SK-N-SH (cell line): Measurements from ENCODE around the gene SBNO1. TPM values are rescaled to one million over a fixed set of nuclear protein-coding genes. Genes with fewer than 3 reads are reported as not detected.
A peak's percentile ranks its signal among the peaks of the same experiment; 100 is the strongest.

Experiments used
- CTCF ChIA-PET: fragments of 300-600, 350-600 bp; formaldehyde crosslinking; extraction: SDS; loops from one replicate; lab custom pipeline; 2021; lab: Yijun Ruan, JAX
- POLR2A ChIA-PET: fragments of 350-600 bp; sonication (Branson Sonifier 250); formaldehyde crosslinking; extraction: SDS; loops from one replicate; lab custom pipeline; 2020; ENCODE audit warnings: antibody characterized with exemption, inconsistent platforms; lab: Yijun Ruan, JAX
- DNase-seq: peaks from one replicate; pipeline ENCODE4 v3.0.0; 2012
- H2AFZ ChIP-seq: fragments of 200-600 bp; sonication (generic); 2 replicates; pipeline ENCODE4 v1.8.1; 2016; ENCODE audit warnings: antibody characterized with exemption, mild to moderate bottlenecking, low read depth
- H3F3A ChIP-seq: fragments of 200-600 bp; sonication (generic); replicated peaks from 2 replicates; pipeline ENCODE3; 2016; ENCODE audit warnings: antibody characterized with exemption, mild to moderate bottlenecking; ENCODE audit not compliant: insufficient read depth
- H3K27ac ChIP-seq, 2 experiments: fragments of 200-500 bp in 1 of 2; fragments of 200-600 bp in 1 of 2; sonication (Bioruptor generic) in 1 of 2; sonication (generic), shearing (Covaris generic) in 1 of 2; 2 replicates each; pipeline versions ENCODE4 v1.5.1 to v1.6.1; 2014 to 2016; ENCODE audit warnings: low read depth in 2 of 2, inconsistent platforms in 1 of 2, low read length in 1 of 2, mild to moderate bottlenecking in 1 of 2, mixed read lengths in 1 of 2
- H3K27me3 ChIP-seq: fragments of 200-600 bp; sonication (generic), shearing (Covaris generic); 2 replicates; pipeline ENCODE4 v1.6.1; 2016; ENCODE audit warnings: mixed run types; ENCODE audit not compliant: insufficient read depth
- H3K36me3 ChIP-seq, 2 experiments: fragments of 200-500 bp in 1 of 2; fragments of 200-600 bp in 1 of 2; sonication (Bioruptor generic) in 1 of 2; sonication (generic) in 1 of 2; replicated peaks in 1 of 2; 2 replicates each; pipeline versions ENCODE3 to v1.5.1; 2014 to 2016; ENCODE audit warnings: low read length in 1 of 2, mild to moderate bottlenecking in 1 of 2; ENCODE audit not compliant: insufficient read depth in 2 of 2, control insufficient read depth in 1 of 2
- H3K4me1 ChIP-seq, 2 experiments: fragments of 200-500 bp in 1 of 2; fragments of 200-600 bp in 1 of 2; sonication (Bioruptor generic) in 1 of 2; sonication (generic), shearing (Covaris generic) in 1 of 2; 2 replicates each; pipeline versions ENCODE4 v1.5.1 to v1.6.1; 2014 to 2016; ENCODE audit warnings: low read depth in 1 of 2, low read length in 1 of 2, mixed run types in 1 of 2; ENCODE audit not compliant: insufficient read depth in 2 of 2, control insufficient read depth in 1 of 2
- H3K4me2 ChIP-seq: fragments of 200-600 bp; sonication (generic), shearing (Covaris generic); 2 replicates; pipeline ENCODE4 v1.6.1; 2017; ENCODE audit warnings: mixed run types
- H3K4me3 ChIP-seq, 2 experiments: fragments of 200-500 bp in 1 of 2; fragments of 200-600 bp in 1 of 2; sonication (Bioruptor generic) in 1 of 2; sonication (generic), shearing (Covaris generic) in 1 of 2; 2 replicates each; pipeline versions ENCODE4 v1.5.1 to v1.8.1; 2014 to 2016; ENCODE audit warnings: low read depth in 2 of 2, inconsistent platforms in 1 of 2, low read length in 1 of 2, mild to moderate bottlenecking in 1 of 2, mixed read lengths in 1 of 2, moderate library complexity in 1 of 2
- H3K79me2 ChIP-seq: fragments of 200-600 bp; sonication (generic); 2 replicates; pipeline ENCODE4 v1.8.1; 2017; ENCODE audit warnings: mild to moderate bottlenecking; ENCODE audit not compliant: insufficient read depth
- H3K9ac ChIP-seq: fragments of 200-600 bp; sonication (generic); 2 replicates; pipeline ENCODE4 v1.6.1; 2017; ENCODE audit warnings: mixed run types
- H3K9me2 ChIP-seq: fragments of 200-600 bp; sonication (generic); 2 replicates; pipeline ENCODE4 v1.6.1; 2017; ENCODE audit warnings: mixed run types
- H3K9me3 ChIP-seq: fragments of 200-600 bp; sonication (generic); 2 replicates; pipeline ENCODE4 v1.6.1; 2017; ENCODE audit warnings: mixed run types, mild to moderate bottlenecking, moderate library complexity
- H4K20me1 ChIP-seq: fragments of 200-600 bp; sonication (generic); 2 replicates; pipeline ENCODE4 v1.6.1; 2017; ENCODE audit warnings: mild to moderate bottlenecking, mixed run types; ENCODE audit not compliant: insufficient read depth
- FOXJ3 ChIP-seq: sonication (generic); formaldehyde crosslinking; IDR thresholded peaks from 2 replicates; pipeline ENCODE4 v1.5.1; 2020; ENCODE audit warnings: mild to moderate bottlenecking, missing genetic modification reagents
- MAX ChIP-seq: IDR thresholded peaks from 2 replicates; pipeline ENCODE4 v1.4.0; 2012; ENCODE audit warnings: low read depth
- MEF2A ChIP-seq: IDR thresholded peaks from 2 replicates; pipeline ENCODE4 v1.4.0; 2012; ENCODE audit warnings: low read depth, borderline replicate concordance
- MXI1 ChIP-seq: IDR thresholded peaks from 2 replicates; pipeline ENCODE4 v1.6.1; 2012; ENCODE audit warnings: mild to moderate bottlenecking, low read depth, low read length, improper control_type of control experiment
- POLR2AphosphoS5 ChIP-seq: IDR thresholded peaks from 2 replicates; pipeline ENCODE4 v1.6.1; 2012; ENCODE audit warnings: low read depth, low read length
- SIN3A ChIP-seq: IDR thresholded peaks from 2 replicates; pipeline ENCODE4 v1.6.1; 2012; ENCODE audit warnings: low read depth, mild to moderate bottlenecking, low read length, moderate library complexity, borderline replicate concordance
- WGBS: methylation state at CpG from one replicate; pipeline ENCODE4 v1.1.6; 2017; ENCODE audit warnings: low lambda C conversion rate; 5-methylcytosine and 5-hydroxymethylcytosine counted together
- polyA plus RNA-seq, 3 experiments: library from polyadenylated mRNA; depleted of rRNA; stranded (reverse); fragments of >200 nt; gene quantifications; 2 replicates each; pipeline ENCODE4 v1.2.3, GENCODE V29; 2012

The SBNO1 gene
- polyA plus RNA-seq, 1 of the 3 experiments (the other 2 are of a cell fraction), result 4.5 TPM

GRCh38 chr12:123390498-123391426 is 26.1 kb upstream of the SBNO1 start:
- Histone ChIP-seq H3K9me3 (no peaks in the 10 kb centered on the region), H3K79me2 (peaks cover 92% of the 10 kb centered on the region), H3K9ac (peak overlapping the region; percentile 68; the same call in 1 of the 2 replicates), H3K27me3 (no peaks in the 10 kb centered on the region), H3K36me3 (peaks cover 28 to 45% of the 10 kb centered on the region in 2 experiments), H4K20me1 (peaks cover 10% of the 10 kb centered on the region), H3K4me1 (peaks cover 10 to 17% of the 10 kb centered on the region in 2 experiments; a peak in 2 of 4 replicates), H2AFZ (no peak overlapping the region), H3F3A (peaks cover 19% of the 10 kb centered on the region), H3K27ac (no peak overlapping the region), H3K4me3 (peak overlapping the region in 1 of 2 experiments; percentile 78; a peak in 2 of 4 replicates), H3K4me2 (peak overlapping the region; percentile 98), H3K9me2 (no peaks in the 10 kb centered on the region)
- TF ChIP-seq FOXJ3 (CRISPR knock-in tag), result no peak
- no peak for DNase-seq
- CTCF ChIA-PET, result interaction anchor here (0.8 to 1.2 kb wide), 3 partner anchors 8 to 38 kb away, joined by 3 read pairs; no protein-coding TSS in a partner anchor
- WGBS, result 93% methylated on average over 23 of the region's 23 CpGs
- POLR2A ChIA-PET, result no interaction called here

GRCh38 chr12:123389560-123390351 is 25.1 kb upstream of the SBNO1 start:
- H3K27me3 ChIP-seq, result no peaks in the 10 kb centered on the region
- no peaks in the 10 kb centered on the region for H3K9me2 ChIP-seq
- no peaks in the 10 kb centered on the region for H3K9me3 ChIP-seq
- peak overlapping the region; percentile 15 to 29; a peak in 2 of 4 replicates for H3K27ac ChIP-seq
- H2AFZ ChIP-seq, result no peak overlapping the region
- TF ChIP-seq MEF2A, result no peak
- 0 out of 2 replicates have a peak, but pooled peaks have one; percentile 24 for TF ChIP-seq SIN3A
- H3F3A ChIP-seq, result peaks cover 28% of the 10 kb centered on the region
- CTCF ChIA-PET, result interaction anchor here (0.8 to 1.2 kb wide), 2 partner anchors 9 to 39 kb away, joined by 3 read pairs; no protein-coding TSS in a partner anchor
- H3K79me2 ChIP-seq, result peaks cover 92% of the 10 kb centered on the region
- 17% methylated on average over 27 of the region's 66 CpGs for WGBS
- peak overlapping the region; percentile 98 for H3K4me2 ChIP-seq
- H3K4me3 ChIP-seq, result peak overlapping the region; percentile 67 to 78
- DNase-seq, result peak; percentile 77
- peaks cover 21 to 36% of the 10 kb centered on the region in 2 experiments for H3K36me3 ChIP-seq
- POLR2A ChIA-PET, result no interaction called here
- H3K9ac ChIP-seq, result peak overlapping the region; percentile 68
- H4K20me1 ChIP-seq, result peaks cover 7% of the 10 kb centered on the region
- peaks cover 10 to 17% of the 10 kb centered on the region in 2 experiments; a peak in 3 of 4 replicates for H3K4me1 ChIP-seq

- Histone ChIP-seq H3K4me2 (0 out of 2 replicates have a peak overlapping the region, but pooled peaks have one; percentile 98), H3K27me3 (no peaks in the 10 kb centered on the region), H3K4me1 (peaks cover 10 to 17% of the 10 kb centered on the region in 2 experiments; a peak in 3 of 4 replicates), H3F3A (peaks cover 29% of the 10 kb centered on the region), H3K9me3 (no peaks in the 10 kb centered on the region), H3K36me3 (peaks cover 16 to 30% of the 10 kb centered on the region in 2 experiments), H3K9ac (peak overlapping the region; percentile 68), H3K9me2 (no peaks in the 10 kb centered on the region), H4K20me1 (peaks cover 7% of the 10 kb centered on the region), H3K4me3 (peak overlapping the region; percentile 67 to 78), H3K27ac (peak overlapping the region in 1 of 2 experiments; percentile 56; a peak in 2 of 4 replicates), H2AFZ (no peak overlapping the region), H3K79me2 (peaks cover 90% of the 10 kb centered on the region)
- ChIA-PET POLR2A (no interaction called here), CTCF (interaction anchor here (1.0 kb wide), 1 partner anchor 23 kb away, joined by 3 read pairs; no protein-coding TSS in a partner anchor)
- peak; percentile 82 for DNase-seq
- TF ChIP-seq MAX, result 0 out of 2 replicates have a peak, but pooled peaks have one; percentile 10
- TF ChIP-seq POLR2AphosphoS5, result no peak
- TF ChIP-seq MXI1, result no peak
- WGBS, result no CpG with 5 or more reads among the region's 102 CpGs
Measured at GRCh38 chr12:123388951-123389559, 24.4 kb upstream of the SBNO1 start.
